Nephron progenitor cell (in vitro differentiated cells): ENCODE measurements around the gene MX2.

Experiments used
- DNase-seq: peaks from one replicate; pipeline ENCODE4 v3.0.0; 2021
- H3K27ac Mint-ChIP-seq: 2 replicates; pipeline ENCODE4 v1.8.0; 2021; ENCODE audit warnings: mild to moderate bottlenecking, moderate library complexity, mixed read lengths
- H3K27me3 Mint-ChIP-seq: 2 replicates; pipeline ENCODE4 v1.8.0; 2021; ENCODE audit warnings: mild to moderate bottlenecking, low read depth, mixed read lengths; ENCODE audit not compliant: poor library complexity
- H3K36me3 Mint-ChIP-seq: 2 replicates; pipeline ENCODE4 v1.8.0; 2021; ENCODE audit warnings: low read depth, mixed read lengths
- H3K4me1 Mint-ChIP-seq: 2 replicates; pipeline ENCODE4 v1.8.0; 2021; ENCODE audit warnings: mixed read lengths
- H3K4me3 Mint-ChIP-seq: 2 replicates; pipeline ENCODE4 v1.8.0; 2021; ENCODE audit warnings: mild to moderate bottlenecking, moderate library complexity, mixed read lengths
- H3K9me3 Mint-ChIP-seq: 2 replicates; pipeline ENCODE4 v1.8.0; 2021; ENCODE audit warnings: mild to moderate bottlenecking, moderate library complexity, mixed read lengths
- TF ChIP-seq, protein P1 (sequence below): fragments of 200-600 bp; sonication (generic); IDR thresholded peaks from 2 replicates; pipeline ENCODE4 v1.5.0; 2021; ENCODE audit warnings: antibody characterized with exemption

MX2 gene

DNA sequence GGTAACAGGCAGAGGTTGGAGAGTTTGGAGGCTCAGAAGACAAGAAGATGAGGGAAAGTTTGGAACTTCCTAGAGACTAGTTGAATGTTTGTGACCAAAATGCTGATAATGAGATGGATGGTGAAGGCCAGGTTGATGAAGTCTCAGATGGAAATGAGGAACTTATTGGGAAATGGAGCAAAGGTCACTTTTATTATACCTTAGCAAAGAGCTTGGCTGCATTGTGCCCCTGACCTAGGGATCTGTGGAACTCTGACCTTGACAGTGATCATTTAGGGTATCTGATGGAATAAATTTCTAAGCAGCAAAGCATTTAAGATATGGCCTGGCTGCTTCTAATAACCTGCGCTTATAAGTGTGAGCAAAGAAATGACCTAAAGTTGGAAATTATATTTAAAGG is 28.1 kb upstream of the MX2 start:
- Mint-ChIP-seq H3K9me3 (peaks cover 22% of the 10 kb centered on the region), H3K27ac (no peak overlapping the region), H3K27me3 (peaks cover 3% of the 10 kb centered on the region), H3K4me3 (no peak overlapping the region), H3K36me3 (no peaks in the 10 kb centered on the region), H3K4me1 (peaks cover 5% of the 10 kb centered on the region)
- DNase-seq, result no peak
- TF ChIP-seq, protein P1, sequence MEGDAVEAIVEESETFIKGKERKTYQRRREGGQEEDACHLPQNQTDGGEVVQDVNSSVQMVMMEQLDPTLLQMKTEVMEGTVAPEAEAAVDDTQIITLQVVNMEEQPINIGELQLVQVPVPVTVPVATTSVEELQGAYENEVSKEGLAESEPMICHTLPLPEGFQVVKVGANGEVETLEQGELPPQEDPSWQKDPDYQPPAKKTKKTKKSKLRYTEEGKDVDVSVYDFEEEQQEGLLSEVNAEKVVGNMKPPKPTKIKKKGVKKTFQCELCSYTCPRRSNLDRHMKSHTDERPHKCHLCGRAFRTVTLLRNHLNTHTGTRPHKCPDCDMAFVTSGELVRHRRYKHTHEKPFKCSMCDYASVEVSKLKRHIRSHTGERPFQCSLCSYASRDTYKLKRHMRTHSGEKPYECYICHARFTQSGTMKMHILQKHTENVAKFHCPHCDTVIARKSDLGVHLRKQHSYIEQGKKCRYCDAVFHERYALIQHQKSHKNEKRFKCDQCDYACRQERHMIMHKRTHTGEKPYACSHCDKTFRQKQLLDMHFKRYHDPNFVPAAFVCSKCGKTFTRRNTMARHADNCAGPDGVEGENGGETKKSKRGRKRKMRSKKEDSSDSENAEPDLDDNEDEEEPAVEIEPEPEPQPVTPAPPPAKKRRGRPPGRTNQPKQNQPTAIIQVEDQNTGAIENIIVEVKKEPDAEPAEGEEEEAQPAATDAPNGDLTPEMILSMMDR, result no peak

DNA sequence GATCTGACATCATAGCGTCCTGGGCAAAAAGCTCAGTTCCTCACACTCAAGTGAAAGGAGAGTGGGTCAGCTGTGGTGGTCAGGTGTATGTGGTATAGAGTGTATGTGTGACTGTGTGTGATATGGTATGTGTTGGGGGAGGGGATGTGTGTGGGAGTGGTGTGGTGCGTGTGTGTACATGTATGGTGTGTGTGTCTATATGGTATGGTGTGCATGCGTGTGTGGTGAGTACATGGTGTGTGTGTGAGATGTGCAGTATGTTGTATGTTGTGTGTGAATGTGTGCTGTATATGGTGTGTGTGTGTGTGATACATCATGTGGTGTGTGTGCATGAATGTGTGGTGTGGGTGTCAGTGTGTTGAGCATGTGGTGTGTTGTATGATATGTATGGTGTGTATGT is 24.3 kb upstream of the MX2 start:
- Mint-ChIP-seq H3K36me3 (no peaks in the 10 kb centered on the region), H3K4me1 (peaks cover 6% of the 10 kb centered on the region), H3K27me3 (peaks cover 1% of the 10 kb centered on the region), H3K4me3 (no peak overlapping the region), H3K27ac (no peak overlapping the region), H3K9me3 (peaks cover 25% of the 10 kb centered on the region)
- no peak for DNase-seq
- TF ChIP-seq, protein P1, result no peak

DNA sequence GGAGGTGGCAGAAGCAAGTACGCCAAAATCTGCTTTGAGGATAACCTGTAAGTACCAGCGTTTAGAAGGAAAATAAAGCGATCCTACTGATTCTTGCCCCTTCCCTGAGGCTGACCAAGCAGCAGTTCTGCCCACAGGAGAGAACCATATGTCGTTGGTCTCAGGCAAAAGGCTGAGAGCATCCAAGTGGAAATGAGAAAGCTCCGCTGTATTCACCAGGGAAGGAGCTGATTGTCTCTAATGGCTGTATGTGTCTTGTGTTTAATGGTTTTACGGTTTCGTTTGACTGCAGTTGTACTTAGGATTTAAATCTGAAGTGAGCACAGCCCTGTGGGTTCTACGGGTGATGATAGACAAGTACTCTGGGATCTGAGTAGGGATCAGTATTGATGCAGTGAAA is 23.4 kb upstream of the MX2 start:
- DNase-seq, result no peak
- peaks cover 6% of the 10 kb centered on the region for H3K4me1 Mint-ChIP-seq
- no peaks in the 10 kb centered on the region for H3K27me3 Mint-ChIP-seq
- no peak overlapping the region for H3K4me3 Mint-ChIP-seq
- no peaks in the 10 kb centered on the region for H3K36me3 Mint-ChIP-seq
- peaks cover 23% of the 10 kb centered on the region for H3K9me3 Mint-ChIP-seq
- TF ChIP-seq, protein P1, result no peak
- peak overlapping the region; percentile 17 for H3K27ac Mint-ChIP-seq

DNA sequence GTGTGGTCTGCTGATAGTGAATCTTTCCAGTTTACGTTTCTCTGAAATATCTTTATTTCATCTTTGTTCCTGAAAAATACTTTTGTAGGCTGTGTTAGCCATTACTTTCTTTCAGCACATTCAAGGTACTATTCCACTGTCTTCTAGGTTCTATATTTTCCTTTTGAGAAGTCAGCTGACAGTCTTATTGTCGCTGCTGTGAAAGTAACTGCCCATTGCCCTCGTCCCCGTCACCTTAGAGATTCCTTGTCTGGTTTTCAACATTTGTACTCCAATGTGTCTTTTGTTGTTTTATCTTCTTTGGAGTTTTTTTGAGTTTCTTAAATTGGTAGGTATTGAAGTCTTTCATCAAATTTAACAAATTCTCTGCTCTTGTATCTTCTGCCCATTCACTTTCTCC is 19.8 kb upstream of the MX2 start:
- peaks cover 10% of the 10 kb centered on the region for H3K4me1 Mint-ChIP-seq
- TF ChIP-seq, protein P1, result no peak

DNA sequence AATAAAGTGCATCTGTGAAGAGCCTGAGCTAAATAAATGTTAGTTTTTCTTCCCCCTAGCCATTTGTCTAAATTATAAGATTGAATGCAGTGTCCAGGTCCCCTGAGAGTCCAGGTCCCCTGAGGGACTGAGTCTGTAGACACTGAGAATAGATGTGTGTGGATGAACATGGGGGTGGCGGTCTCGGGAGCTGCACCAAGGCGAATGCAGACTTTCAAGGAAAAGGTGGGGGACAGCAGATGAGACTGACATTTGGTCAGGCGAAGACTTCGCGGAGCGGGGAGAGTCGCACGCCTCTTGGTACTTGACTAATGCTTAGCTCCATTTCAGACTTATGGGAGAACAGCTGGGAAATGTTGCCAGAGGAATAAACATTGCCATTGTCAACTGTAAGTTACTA is 17.7 kb upstream of the MX2 start:
- no peak overlapping the region for H3K4me3 Mint-ChIP-seq
- H3K27ac Mint-ChIP-seq, result peak overlapping the region; percentile 71
- DNase-seq, result no peak
- TF ChIP-seq, protein P1, result no peak
- H3K4me1 Mint-ChIP-seq, result peaks cover 12% of the 10 kb centered on the region
- peaks cover 13% of the 10 kb centered on the region for H3K9me3 Mint-ChIP-seq
- peaks cover 9% of the 10 kb centered on the region for H3K27me3 Mint-ChIP-seq
- H3K36me3 Mint-ChIP-seq, result no peaks in the 10 kb centered on the region

More for the DNA sequence above, 19.8 kb upstream of the MX2 start:
- Mint-ChIP-seq H3K36me3 (no peaks in the 10 kb centered on the region), H3K27ac (no peak overlapping the region), H3K27me3 (peaks cover 7% of the 10 kb centered on the region), H3K9me3 (peaks cover 13% of the 10 kb centered on the region), H3K4me3 (no peak overlapping the region)
- no peak for DNase-seq

DNA sequence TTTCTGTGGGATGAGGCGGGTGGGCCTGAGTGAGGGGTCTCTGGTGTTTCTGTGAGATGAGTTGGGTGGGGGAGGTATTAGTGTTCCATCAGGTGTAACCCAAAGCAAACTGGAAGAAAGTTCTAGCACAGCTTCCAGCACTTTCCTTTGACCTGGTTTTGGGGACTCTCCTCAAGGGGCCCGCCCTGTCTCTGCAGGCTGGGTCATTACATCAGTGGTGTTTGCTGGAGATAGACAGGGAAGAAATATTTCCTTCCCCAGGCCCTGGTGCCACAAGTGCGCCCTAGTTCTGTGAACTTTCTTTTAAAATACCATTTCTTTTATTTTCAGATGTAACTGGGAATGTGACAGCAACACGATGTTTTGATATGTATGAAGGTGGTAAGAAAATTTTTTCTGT is 16.5 kb upstream of the MX2 start:
- no peak for DNase-seq
- Mint-ChIP-seq H3K9me3 (peaks cover 13% of the 10 kb centered on the region), H3K4me1 (peaks cover 14% of the 10 kb centered on the region), H3K4me3 (no peak overlapping the region), H3K27ac (no peak overlapping the region), H3K27me3 (peaks cover 13% of the 10 kb centered on the region), H3K36me3 (no peaks in the 10 kb centered on the region)
- TF ChIP-seq, protein P1, result no peak
